Measurements from ENCODE around the gene MAP3K6.

The MAP3K6 gene

GRCh38 chr1:27349784-27350662 is 16.7 kb downstream of the MAP3K6 start:
- Histone ChIP-seq H3K79me2 (ENCODE audit: control insufficient read depth, insufficient read depth, low read length, poor library complexity) (no peaks in the 10 kb centered on the region), H3K4ac (ENCODE audit: low read depth, low read length) (no peak overlapping the region)
- no CpG with 5 or more reads among the region's 84 CpGs for WGBS (ENCODE audit: extremely low coverage, insufficient coverage, insufficient read length)

GRCh38 chr1:27348861-27349783 is 17.6 kb downstream of the MAP3K6 start:
- Histone ChIP-seq H2BK120ac (ENCODE audit: insufficient read depth, low read length, poor library complexity) (peak overlapping the region; percentile 18), H2AK5ac (ENCODE audit: low read length) (peak overlapping the region; percentile 1), H3K79me1 (ENCODE audit: low read length) (peaks cover 11% of the 10 kb centered on the region), H2BK5ac (ENCODE audit: low read depth, low read length, poor library complexity) (peak overlapping the region; percentile 24), H3K27me3 (ENCODE audit: insufficient read depth, low read length) (no peaks in the 10 kb centered on the region), H3K9me3 (ENCODE audit: insufficient read depth, low read depth, low read length) (peaks cover 6% of the 10 kb centered on the region), H4K12ac (ENCODE audit: low read depth, low read length) (peak overlapping the region; percentile 24), H3K27ac (ENCODE audit: low read depth, low read length) (no peak overlapping the region), H3K79me2 (ENCODE audit: control insufficient read depth, insufficient read depth, low read length, poor library complexity) (no peaks in the 10 kb centered on the region), H3K4me2 (ENCODE audit: low read length) (peak overlapping the region; percentile 66), H4K8ac (ENCODE audit: low read depth, low read length) (peak overlapping the region; percentile 39), H3K18ac (ENCODE audit: low read length) (peak overlapping the region; percentile 28), H3K4me1 (ENCODE audit: control insufficient read depth in 1 of 2, insufficient read depth in 2 of 2, low read length in 2 of 2) (peaks cover 22 to 28% of the 10 kb centered on the region in 2 experiments), H3K23ac (ENCODE audit: low read length) (no peak overlapping the region), H2AFZ (ENCODE audit: insufficient read depth, low read length, poor library complexity) (peak overlapping the region; percentile 67), H3K36me3 (ENCODE audit: control insufficient read depth in 1 of 2, insufficient read depth in 2 of 2, low read length in 2 of 2) (peaks cover 0 to 4% of the 10 kb centered on the region in 2 experiments), H3K4me3 (ENCODE audit: low read depth, low read length) (peak overlapping the region; percentile 60), H4K91ac (ENCODE audit: low read depth, low read length) (peak overlapping the region; percentile 78), H3K9ac (ENCODE audit: low read length) (no peak overlapping the region), H2BK12ac (ENCODE audit: low read length) (peak overlapping the region; percentile 32), H3K14ac (ENCODE audit: low read length) (peak overlapping the region; percentile 33), H3K4ac (ENCODE audit: low read depth, low read length) (peak overlapping the region; percentile 7)
- no CpG with 5 or more reads among the region's 51 CpGs for WGBS (ENCODE audit: extremely low coverage, insufficient coverage, insufficient read length)
- peak; percentile 74 to 76 for DNase-seq

More at GRCh38 chr1:27349784-27350662, 16.7 kb downstream of the MAP3K6 start:
- Histone ChIP-seq H3K36me3 (ENCODE audit: control insufficient read depth in 1 of 2, insufficient read depth in 2 of 2, low read length in 2 of 2) (peaks cover 0 to 4% of the 10 kb centered on the region in 2 experiments), H2BK120ac (ENCODE audit: insufficient read depth, low read length, poor library complexity) (peak overlapping the region; percentile 9), H4K12ac (ENCODE audit: low read depth, low read length) (no peak overlapping the region), H2AK5ac (ENCODE audit: low read length) (no peak overlapping the region), H3K27me3 (ENCODE audit: insufficient read depth, low read length) (no peaks in the 10 kb centered on the region), H3K27ac (ENCODE audit: low read depth, low read length) (no peak overlapping the region), H3K4me3 (ENCODE audit: low read depth, low read length) (peak overlapping the region; percentile 60), H2BK5ac (ENCODE audit: low read depth, low read length, poor library complexity) (no peak overlapping the region), H3K79me1 (ENCODE audit: low read length) (peaks cover 11% of the 10 kb centered on the region), H2AFZ (ENCODE audit: insufficient read depth, low read length, poor library complexity) (peak overlapping the region; percentile 67), H3K9me3 (ENCODE audit: insufficient read depth, low read depth, low read length) (peaks cover 6% of the 10 kb centered on the region), H3K23ac (ENCODE audit: low read length) (no peak overlapping the region), H4K91ac (ENCODE audit: low read depth, low read length) (peak overlapping the region; percentile 56), H2BK12ac (ENCODE audit: low read length) (no peak overlapping the region), H3K14ac (ENCODE audit: low read length) (peak overlapping the region; percentile 0), H3K18ac (ENCODE audit: low read length) (peak overlapping the region; percentile 27), H3K4me1 (ENCODE audit: control insufficient read depth in 1 of 2, insufficient read depth in 2 of 2, low read length in 2 of 2) (peaks cover 22 to 28% of the 10 kb centered on the region in 2 experiments), H4K8ac (ENCODE audit: low read depth, low read length) (peak overlapping the region; percentile 8), H3K4me2 (ENCODE audit: low read length) (peak overlapping the region; percentile 66), H3K9ac (ENCODE audit: low read length) (no peak overlapping the region)
- DNase-seq, result peak; percentile 40 to 50

- no CpG with 5 or more reads among the region's 14 CpGs for WGBS (ENCODE audit: extremely low coverage, insufficient coverage, insufficient read length)
- no peak overlapping the region for H3K4ac ChIP-seq (ENCODE audit: low read depth, low read length)
- peak in 1 of 2 donors; percentile 53 for DNase-seq
Measured at GRCh38 chr1:27346991-27347624, 19.7 kb downstream of the MAP3K6 start.

GRCh38 chr1:27346357-27346756 is 20.4 kb downstream of the MAP3K6 start:
- Histone ChIP-seq H3K9me3 (ENCODE audit: insufficient read depth, low read depth, low read length) (peaks cover 7% of the 10 kb centered on the region), H2AFZ (ENCODE audit: insufficient read depth, low read length, poor library complexity) (no peak overlapping the region), H3K36me3 (ENCODE audit: control insufficient read depth in 1 of 2, insufficient read depth in 2 of 2, low read length in 2 of 2) (no peaks in the 10 kb centered on the region), H2BK5ac (ENCODE audit: low read depth, low read length, poor library complexity) (no peak overlapping the region), H3K4me3 (ENCODE audit: low read depth, low read length) (no peak overlapping the region), H4K91ac (ENCODE audit: low read depth, low read length) (no peak overlapping the region), H3K79me1 (ENCODE audit: low read length) (peaks cover 24% of the 10 kb centered on the region), H3K18ac (ENCODE audit: low read length) (no peak overlapping the region), H3K4me2 (ENCODE audit: low read length) (no peak overlapping the region), H2BK12ac (ENCODE audit: low read length) (no peak overlapping the region), H3K79me2 (ENCODE audit: control insufficient read depth, insufficient read depth, low read length, poor library complexity) (peaks cover 4% of the 10 kb centered on the region), H3K27me3 (ENCODE audit: insufficient read depth, low read length) (no peaks in the 10 kb centered on the region), H3K4me1 (ENCODE audit: control insufficient read depth in 1 of 2, insufficient read depth in 2 of 2, low read length in 2 of 2) (peaks cover 40 to 50% of the 10 kb centered on the region in 2 experiments), H3K27ac (ENCODE audit: low read depth, low read length) (no peak overlapping the region), H2BK120ac (ENCODE audit: insufficient read depth, low read length, poor library complexity) (no peak overlapping the region), H3K9ac (ENCODE audit: low read length) (no peak overlapping the region), H4K8ac (ENCODE audit: low read depth, low read length) (no peak overlapping the region), H3K14ac (ENCODE audit: low read length) (no peak overlapping the region), H4K12ac (ENCODE audit: low read depth, low read length) (no peak overlapping the region), H3K4ac (ENCODE audit: low read depth, low read length) (no peak overlapping the region), H3K23ac (ENCODE audit: low read length) (no peak overlapping the region), H2AK5ac (ENCODE audit: low read length) (no peak overlapping the region)
- DNase-seq, result no peak
- no CpG with 5 or more reads among the region's 8 CpGs for WGBS (ENCODE audit: extremely low coverage, insufficient coverage, insufficient read length)

More at GRCh38 chr1:27346991-27347624, 19.7 kb downstream of the MAP3K6 start:
- Histone ChIP-seq H3K4me3 (ENCODE audit: low read depth, low read length) (no peak overlapping the region), H2AK5ac (ENCODE audit: low read length) (no peak overlapping the region), H3K9me3 (ENCODE audit: insufficient read depth, low read depth, low read length) (peaks cover 7% of the 10 kb centered on the region), H4K12ac (ENCODE audit: low read depth, low read length) (no peak overlapping the region), H3K4me2 (ENCODE audit: low read length) (no peak overlapping the region), H3K18ac (ENCODE audit: low read length) (no peak overlapping the region), H3K79me2 (ENCODE audit: control insufficient read depth, insufficient read depth, low read length, poor library complexity) (peaks cover 4% of the 10 kb centered on the region), H2BK5ac (ENCODE audit: low read depth, low read length, poor library complexity) (no peak overlapping the region), H2BK12ac (ENCODE audit: low read length) (no peak overlapping the region), H4K91ac (ENCODE audit: low read depth, low read length) (no peak overlapping the region), H3K79me1 (ENCODE audit: low read length) (peaks cover 22% of the 10 kb centered on the region), H3K14ac (ENCODE audit: low read length) (no peak overlapping the region), H2BK120ac (ENCODE audit: insufficient read depth, low read length, poor library complexity) (no peak overlapping the region), H3K23ac (ENCODE audit: low read length) (no peak overlapping the region), H3K36me3 (ENCODE audit: control insufficient read depth in 1 of 2, insufficient read depth in 2 of 2, low read length in 2 of 2) (no peaks in the 10 kb centered on the region), H2AFZ (ENCODE audit: insufficient read depth, low read length, poor library complexity) (no peak overlapping the region), H3K27ac (ENCODE audit: low read depth, low read length) (no peak overlapping the region), H3K4me1 (ENCODE audit: control insufficient read depth in 1 of 2, insufficient read depth in 2 of 2, low read length in 2 of 2) (peaks cover 37 to 43% of the 10 kb centered on the region in 2 experiments), H3K27me3 (ENCODE audit: insufficient read depth, low read length) (no peaks in the 10 kb centered on the region), H3K9ac (ENCODE audit: low read length) (no peak overlapping the region), H4K8ac (ENCODE audit: low read depth, low read length) (no peak overlapping the region)
